ENCODE measurements around the gene IGSF22.
"Not testable (repeated sequence)": the region's sequence is repeated elsewhere in the genome, so short reads cannot be mapped to it uniquely, and the experiment has no call there.

Gene IGSF22

GRCh38 chr11:18681949-18682348 lies 44.0 kb downstream of the IGSF22 start:
- DNase-seq: not testable (repeated sequence)

GRCh38 chr11:18677560-18677959 lies 48.4 kb downstream of the IGSF22 start:
- no peak for DNase-seq

GRCh38 chr11:18676803-18677202 lies 49.2 kb downstream of the IGSF22 start:
- no peak for DNase-seq

GRCh38 chr11:18672209-18672608 lies 53.8 kb downstream of the IGSF22 start:
- not testable (repeated sequence) for DNase-seq

GRCh38 chr11:18671246-18671645 lies 54.7 kb downstream of the IGSF22 start:
- no peak for DNase-seq

- DNase-seq: no peak
Observed at GRCh38 chr11:18669711-18670110, 56.3 kb downstream of the IGSF22 start.

- no peak for DNase-seq
Observed at GRCh38 chr11:18669219-18669596, 56.8 kb downstream of the IGSF22 start.

GRCh38 chr11:18668131-18668530 lies 57.9 kb downstream of the IGSF22 start:
- DNase-seq: no peak

- not testable (repeated sequence) for DNase-seq
Observed at GRCh38 chr11:18665353-18665872, 60.6 kb downstream of the IGSF22 start.

- DNase-seq: no peak
Observed at GRCh38 chr11:18657673-18658072, 68.3 kb downstream of the IGSF22 start.
